Hypothalamus (tissue), 51 donors: ENCODE measurements around the gene TMCO6.
"Not testable (repeated sequence)": the region's sequence is repeated elsewhere in the genome, so short reads cannot be mapped to it uniquely, and the experiment has no call there.

Experiments
- DNase-seq, 51 donors: peaks; one replicate each; lab custom pipeline; 2025; lab: John Stamatoyannopoulos, UW

The TMCO6 gene

DNA sequence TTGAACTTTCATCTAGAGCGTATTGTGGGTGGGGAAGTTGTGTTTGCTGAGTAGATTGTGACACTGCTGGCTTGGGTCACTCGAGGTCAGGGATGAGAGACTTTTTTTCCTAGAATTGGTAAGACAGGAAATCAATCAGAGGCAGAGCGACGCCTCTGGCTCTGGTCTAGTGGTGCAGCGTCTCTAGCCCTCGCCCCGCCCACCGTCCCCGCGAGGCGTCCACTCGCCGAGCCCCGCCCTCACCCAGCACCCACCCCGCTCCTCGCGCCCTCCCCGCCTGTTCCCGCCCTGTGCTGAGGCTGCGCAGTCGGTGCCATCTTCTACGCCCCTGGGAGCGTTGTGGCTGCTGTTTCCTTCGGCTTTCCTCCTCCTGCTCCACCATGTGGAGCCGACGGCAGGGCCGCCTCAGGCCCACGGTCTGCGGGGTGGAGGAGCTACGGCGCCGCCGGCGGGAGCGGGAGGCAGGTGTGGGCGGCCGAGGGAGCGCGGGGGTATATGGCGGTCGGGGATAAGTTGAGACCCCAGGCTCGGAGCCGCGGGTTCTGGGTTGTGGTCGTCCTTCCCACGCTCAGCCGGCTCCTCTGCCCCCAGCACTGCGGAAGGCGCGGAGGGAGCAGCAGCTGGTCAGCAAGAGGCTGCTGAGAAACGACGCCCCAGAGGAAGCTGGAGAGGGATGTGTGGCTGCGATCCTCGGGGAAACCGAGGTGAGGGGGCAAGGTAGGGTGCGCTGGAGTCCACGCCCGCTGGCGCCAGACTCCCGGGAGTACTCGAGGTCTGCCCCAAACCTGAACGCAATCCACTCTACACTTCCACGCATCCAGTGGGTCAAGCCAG lies at the start of gene TMCO6:
Gene TMCO6, plus strand, starts transcription at position 304 of the 834 bp plus-strand sequence. Its CDS starts 77 bp downstream, at position 381.
- peak; percentile 39 to 98 (median 94) for DNase-seq

DNA sequence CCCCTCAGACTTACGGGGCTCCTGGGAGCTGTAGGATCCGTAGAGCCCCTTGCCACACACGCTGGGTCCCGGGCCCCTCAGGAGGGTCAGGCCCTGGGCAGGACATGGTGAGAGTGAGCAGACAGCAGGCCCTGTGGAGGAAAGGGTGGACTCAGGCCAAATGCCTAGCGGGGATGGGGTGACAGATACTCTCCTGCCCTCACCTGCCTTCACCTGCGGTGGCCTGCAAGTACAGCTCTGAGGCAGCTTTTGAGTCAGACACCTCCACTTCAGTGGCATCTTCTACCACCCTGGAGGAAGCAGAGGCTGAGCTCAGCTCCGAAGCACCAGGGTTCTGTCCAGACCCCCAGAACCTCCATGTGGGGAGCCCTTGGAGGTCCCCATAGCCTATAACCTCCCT lies 48.4 kb upstream of the TMCO6 start:
- DNase-seq = no peak

DNA sequence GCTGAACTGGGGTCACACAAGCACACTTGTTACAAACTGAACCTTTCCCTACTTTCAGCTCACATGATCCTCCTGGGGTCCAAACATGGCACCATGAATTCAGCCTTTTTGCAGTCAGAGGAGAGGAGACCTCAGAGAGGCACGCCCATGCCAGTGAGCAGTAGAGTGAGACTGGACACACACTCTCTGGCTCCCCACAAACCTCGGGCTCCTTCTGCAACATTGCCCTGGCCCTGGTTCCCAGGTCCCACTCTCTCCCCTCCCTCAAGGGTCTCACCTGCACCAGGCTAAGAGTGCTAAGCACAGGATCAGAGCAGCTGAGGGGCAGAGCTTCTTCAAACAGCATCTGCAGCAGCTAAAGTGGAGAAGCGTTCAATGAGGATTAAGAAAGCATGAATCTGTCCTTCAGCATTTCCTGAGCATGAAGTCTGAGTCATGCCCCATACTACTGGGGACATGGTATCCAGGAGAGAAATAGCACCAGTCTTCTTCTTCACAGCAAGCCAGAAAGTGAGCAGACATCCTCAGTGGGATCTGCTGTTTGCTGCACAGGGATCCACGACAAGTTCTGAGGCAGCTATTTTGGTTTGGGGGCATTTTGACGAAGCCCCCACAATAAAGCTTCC lies 47.4 kb upstream of the TMCO6 start:
- DNase-seq = no peak

DNA sequence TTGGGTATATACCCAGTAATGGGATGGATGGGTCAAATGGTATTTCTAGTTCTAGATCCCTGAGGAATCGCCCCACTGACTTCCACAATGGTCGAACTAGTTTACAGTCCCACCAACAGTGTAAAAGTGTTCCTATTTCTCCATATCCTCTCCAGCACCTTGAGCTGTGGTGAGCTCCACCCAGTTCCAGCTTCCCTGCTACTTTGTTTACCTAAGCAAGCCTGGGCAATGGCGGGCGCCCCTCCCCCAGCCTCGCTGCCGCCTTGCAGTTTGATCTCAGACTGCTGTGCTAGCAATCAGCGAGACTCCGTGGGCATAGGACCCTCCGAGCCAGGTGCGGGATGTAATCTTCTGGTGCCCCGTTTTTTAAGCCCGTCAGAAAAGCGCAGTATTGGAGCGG lies 46.2 kb upstream of the TMCO6 start:
- not testable (repeated sequence) for DNase-seq

DNA sequence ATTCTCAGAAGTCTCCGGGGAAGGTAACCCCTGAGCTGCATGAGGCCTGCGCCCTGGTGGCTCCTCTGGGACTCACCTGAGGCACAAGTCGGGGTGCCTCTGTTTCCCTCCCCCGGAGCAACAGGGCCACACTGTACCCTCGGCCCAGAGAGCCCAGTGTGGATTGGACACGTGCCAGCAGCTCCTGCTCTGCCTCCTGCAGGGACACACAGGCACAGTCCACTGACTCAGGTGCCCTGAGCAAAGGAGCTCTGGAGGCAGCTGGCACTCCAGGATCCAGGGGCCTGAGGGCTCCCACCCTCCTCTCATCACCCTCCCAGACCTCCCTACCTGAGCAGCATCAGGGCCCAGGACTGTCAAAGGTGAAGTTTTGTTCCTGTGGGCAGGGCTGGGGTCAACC lies 45.1 kb upstream of the TMCO6 start:
- no peak for DNase-seq

DNA sequence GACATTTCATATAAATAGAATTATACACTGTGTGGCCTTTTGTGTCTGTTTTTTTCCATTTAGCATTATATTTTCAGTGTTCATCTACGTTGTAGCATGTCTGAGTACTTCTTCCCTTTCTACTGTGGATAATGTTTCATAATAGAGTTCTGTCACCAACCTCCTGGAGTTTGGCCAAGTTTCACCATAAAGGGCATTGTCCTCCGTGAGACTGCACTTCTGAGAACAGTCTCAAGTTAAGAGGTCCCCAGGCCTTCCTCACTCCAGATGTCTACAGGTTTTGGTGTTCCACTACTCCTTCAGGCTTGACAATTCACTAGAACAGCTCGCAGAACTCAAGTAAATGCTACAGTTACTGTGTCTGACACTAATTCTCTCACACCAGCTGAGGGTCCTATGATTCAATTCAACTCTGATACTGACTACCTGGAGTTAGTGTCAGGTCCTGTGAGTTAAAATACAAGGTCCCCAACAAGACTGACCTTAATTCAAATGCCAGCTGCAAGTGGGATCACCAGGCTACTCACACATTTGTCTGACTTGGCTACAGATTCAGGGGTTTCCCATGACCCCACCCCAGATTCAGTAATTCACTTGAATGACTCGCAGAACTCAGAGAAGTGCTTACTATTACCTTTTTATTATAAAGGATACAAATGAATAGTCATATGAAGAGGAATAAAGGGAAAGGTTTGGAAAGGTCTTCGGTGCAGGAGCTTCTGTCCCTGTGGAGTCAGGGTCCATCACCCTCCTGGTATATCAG lies 43.5 kb upstream of the TMCO6 start:
- DNase-seq = peak in 7 of 51 donors; percentile 9 to 38 (median 29)

DNA sequence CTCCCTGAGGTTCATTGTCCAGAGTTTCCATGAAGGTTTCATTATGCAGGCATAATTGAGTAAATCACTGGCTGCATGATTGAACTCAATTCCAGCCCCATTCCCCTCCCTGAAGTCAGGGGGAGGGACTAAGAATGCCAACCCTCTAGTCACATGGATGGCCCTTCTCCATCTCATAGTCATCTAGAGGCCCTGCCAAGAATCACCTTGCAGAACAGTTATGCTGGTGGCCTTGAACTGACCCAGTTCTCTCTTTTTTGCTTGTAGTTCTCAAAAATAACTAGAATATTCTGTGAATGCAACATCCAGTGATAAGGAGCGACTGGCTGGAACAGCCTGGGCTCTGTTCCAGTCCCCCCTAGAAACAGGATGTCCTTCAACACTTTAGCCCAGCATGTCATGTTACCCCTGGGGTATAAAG lies 42.9 kb upstream of the TMCO6 start:
- DNase-seq = peak in 3 of 51 donors; percentile 14 to 30 (median 20)

DNA sequence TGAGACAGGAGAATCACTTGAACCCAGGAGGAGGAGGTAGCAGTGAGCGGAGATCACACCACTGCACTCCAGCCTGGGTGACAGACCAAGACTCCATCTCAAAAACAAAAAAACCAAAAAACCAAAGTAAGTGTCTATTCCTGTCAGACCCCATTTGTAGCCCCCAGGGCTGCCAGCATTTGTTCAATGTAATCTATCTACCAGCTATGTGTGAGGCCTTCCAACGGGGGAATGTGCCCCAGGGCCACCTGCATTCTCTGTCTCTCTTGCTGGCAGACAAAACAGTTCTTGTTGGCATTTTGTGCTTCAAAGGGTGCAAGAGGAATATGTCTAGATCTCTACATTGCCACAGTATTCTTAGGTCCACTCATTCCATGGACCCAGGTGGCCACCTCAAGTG lies 40.4 kb upstream of the TMCO6 start:
- DNase-seq = no peak

DNA sequence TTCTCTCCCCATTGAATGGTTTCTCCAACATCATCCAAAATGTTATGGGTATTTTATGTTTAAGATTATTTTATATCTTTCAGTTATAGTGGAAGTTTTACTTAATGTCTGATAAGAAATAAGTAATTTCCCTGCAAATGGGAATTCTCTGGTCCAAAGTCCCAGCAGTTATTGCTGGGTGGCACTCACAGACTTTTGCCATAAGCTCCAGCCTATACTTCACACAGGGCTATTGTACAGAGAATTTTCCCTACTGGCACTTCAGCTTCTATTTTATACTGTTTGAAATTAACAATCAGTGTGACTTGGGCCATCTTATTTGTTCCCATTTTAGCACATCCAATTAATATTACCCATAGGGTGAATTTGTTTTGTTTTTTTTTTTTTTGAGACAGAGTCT lies 39.2 kb upstream of the TMCO6 start:
- DNase-seq = no peak

DNA sequence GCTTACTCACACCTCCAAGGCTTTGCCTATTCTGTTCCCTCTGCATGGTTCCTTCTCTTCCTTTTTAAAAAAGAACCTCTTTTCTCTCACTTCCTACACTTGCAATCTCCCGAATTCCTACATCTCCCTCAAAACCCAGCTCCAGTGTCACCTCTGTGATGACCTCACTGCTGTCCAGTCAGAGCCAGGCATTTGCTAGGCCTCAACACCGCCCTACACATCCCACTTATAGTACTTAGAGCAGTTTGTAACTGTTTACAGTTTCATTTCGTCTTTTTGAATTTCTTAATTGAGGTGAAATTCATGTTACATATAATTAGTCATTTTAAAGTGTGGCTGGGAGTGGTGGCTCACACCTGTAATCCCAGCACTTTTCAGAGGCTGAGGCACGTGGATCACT lies 37.1 kb upstream of the TMCO6 start:
- DNase-seq = no peak

DNA sequence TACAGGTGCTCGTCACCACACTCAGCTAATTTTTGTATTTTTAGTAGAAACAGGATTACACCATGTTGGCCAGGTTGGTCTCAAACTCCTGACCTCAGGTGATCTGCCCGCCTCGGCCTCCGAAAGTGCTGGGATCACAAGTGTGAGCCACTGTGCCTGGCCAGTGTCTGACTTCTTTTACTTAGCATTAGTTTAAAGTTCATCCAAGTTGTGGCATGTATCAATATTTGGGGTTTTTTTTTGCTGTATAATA lies 35.9 kb upstream of the TMCO6 start:
- DNase-seq = not testable (repeated sequence)

DNA sequence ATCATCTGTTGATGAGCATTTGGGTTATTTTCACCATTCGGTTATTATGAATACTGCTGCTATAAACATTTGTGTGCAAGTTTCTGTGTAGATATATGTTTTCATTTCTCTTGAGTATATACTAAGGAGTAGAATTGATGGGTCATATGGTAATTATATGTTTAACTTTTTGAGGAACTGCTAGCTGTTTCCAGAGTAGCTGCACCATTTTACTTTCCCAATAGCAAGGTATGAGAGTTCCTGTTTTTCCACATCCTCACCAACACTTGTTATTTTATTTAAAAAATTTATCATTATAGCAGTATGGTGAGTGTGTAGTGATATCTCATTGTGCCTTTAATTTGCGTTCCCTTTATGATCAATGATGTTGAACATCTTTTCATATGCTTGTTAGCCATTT lies 35.5 kb upstream of the TMCO6 start:
- no peak for DNase-seq

DNA sequence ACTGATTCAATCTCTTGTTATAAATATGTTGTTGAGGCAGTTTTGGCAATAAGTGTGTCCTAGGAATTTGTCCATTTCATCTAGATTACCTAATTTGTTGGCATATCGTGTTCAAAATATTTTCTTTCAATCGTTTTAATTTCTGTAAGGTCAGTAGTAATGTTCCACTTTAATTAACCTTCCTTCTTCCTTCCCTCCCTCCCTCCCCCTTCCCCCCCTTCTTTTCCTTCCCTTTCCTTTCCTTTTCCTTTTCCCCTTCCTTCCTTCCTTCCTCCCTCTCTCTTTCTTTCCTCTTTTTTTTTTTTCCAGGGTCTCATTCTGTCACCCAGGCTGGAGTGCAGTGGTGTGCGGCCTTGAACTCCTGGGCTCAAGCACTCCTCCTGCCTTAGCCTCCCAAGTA lies 33.4 kb upstream of the TMCO6 start:
- no peak for DNase-seq

DNA sequence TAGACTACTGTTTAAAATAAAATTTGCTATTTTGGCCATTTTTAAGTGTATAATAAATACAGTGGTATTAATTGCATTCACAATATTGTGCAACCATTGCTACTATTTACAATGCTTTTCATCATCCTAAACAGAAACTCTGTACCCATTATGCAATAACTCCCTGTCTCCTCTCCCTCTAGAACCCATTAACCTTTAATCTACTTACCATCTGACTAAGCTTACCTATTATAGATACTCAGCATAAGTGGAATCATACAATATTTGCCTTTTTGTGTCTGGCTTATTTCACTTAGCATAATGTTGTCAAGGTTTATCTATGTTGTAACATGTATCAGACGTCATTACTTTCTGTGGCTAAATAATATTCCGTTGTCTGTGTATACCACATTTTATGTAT lies 32.2 kb upstream of the TMCO6 start:
- no peak for DNase-seq

DNA sequence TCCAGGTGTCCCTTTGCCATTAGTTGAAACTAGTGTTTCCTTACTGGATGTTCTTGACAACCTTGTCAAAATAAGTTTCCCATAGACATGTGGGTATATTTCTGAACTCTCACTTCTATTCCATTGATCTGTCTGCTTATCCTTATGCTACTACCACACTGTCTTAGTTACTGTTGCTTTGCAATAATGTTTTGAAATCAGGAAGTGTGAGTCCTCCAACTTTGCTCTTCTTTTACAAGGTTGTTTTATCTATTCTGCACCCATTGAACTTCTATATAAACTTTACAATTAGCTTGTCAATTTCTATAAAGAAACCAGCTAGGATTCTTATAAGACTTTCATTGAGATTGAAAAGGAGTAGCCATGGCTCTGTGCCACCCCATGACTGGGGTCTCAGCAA lies 30.5 kb upstream of the TMCO6 start:
- DNase-seq = no peak

DNA sequence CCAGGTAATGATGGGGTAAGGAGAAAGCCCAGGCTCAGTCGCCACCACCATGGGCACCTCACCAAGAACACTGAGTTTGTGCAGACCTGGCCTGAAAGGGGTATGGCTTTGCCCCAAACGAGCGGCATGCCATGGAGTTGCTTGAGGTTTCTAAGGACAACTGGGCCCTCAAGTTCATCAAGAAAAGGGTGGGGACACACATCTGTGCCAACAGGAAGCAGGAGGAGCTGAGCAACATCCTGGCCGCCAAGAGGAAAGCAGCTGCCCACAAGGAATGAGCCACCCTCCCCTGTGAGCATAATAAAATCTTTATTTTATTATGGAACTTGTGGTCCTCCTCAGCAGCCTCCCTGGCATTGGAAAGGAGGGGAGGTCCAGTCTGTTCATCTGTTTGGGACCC lies 30.1 kb upstream of the TMCO6 start:
- peak in 4 of 51 donors; percentile 11 to 48 (median 23) for DNase-seq

DNA sequence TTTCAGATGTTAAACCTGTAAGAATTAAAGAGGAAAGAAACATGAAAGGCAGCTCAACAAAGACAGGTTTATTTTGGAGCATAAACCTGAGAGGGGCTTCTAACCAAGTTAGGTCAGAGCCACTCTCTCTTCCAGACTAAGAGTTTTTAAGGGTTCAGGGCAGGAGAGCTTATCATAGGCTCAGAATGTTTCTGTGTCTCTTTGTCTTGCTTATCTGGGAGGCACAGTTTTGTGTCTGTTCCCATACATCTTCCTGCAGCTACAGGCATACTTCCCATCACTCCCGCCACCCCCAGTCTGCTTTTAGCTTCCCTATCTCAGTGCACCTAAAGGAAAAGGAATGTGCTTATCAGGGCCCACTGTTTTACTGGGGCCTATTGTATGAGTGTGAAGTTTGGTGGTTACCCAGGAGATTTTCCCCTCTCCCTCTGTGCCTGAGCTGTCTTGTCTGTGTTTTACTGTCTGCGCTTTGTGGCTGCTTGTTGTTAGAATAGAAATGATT lies 28.2 kb upstream of the TMCO6 start:
- DNase-seq = no peak

DNA sequence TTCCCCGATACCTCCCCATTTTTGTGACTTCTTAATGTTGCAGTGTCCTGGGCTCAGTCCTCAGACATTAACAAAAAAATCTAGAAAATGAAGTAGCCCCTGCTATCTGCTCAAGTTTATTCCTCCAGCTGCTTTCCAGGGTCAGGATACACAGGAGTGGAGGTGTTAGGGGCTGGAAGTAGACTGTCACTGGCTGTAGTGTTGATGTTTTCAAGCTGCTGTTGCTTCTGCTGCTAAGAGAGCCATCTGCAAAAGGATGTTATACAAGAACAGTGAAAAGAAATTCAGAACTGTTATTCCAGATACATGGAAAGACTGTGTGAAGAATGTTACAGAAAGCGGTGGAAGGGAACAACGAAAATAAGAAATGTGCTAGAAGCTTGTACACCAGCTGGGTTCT lies 16.9 kb upstream of the TMCO6 start:
- DNase-seq = no peak

DNA sequence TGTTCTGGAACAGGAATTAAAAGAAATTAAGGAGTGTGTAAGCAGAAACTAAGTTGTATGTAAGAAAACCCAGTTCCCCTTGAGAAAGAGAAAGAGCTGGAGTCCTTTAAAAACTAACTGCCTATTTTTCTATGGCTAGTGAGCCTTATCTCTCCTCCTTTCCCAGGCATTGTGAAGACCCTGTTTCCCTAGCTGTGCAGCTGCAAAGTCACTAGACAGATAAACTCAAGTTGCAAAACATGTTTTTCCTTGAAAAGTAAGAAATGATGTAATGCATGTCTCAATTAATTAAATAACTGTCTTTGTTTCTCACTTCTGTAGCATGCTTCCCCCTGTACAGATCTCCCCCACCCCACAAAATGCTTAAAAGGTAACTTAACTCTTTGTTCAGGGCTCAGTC lies 16.2 kb upstream of the TMCO6 start:
- DNase-seq = not testable (repeated sequence)

DNA sequence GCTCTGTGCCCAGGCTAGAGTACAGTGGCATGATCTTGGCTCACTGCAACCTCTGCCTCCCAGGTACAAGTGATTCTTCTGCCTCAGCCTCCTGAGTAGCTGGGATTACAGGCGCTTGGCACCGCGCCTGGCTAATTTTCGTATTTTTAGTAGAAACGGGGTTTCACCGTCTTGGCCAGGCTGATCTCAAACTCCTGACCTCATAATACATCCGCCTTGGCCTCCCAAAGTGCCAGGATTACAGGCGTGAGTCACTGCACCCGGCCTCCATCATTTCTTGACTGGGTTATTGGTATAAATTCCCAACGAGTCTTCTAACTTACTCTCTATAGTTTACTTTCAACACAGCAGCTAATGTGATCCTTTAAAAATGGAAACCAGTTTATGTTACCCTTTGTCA lies 14.4 kb upstream of the TMCO6 start:
- not testable (repeated sequence) for DNase-seq

DNA sequence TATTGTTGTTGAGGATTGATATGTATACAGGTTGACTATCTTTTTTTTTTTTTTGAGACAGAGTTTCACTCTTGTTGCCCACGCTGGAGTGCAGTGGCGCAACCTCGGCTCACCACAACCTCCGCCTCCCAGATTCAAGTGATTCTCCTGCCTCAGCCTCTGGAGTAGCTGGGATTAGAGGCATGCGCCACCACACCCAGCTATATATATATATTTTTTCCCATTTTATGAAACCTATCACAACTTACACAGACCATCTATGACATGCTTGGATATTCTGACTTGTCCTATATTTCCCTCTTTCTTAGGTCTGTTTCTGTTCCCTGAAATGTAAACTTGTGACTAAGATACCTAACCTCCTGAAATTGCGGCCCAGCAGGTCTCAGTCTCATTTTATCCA lies 11.3 kb upstream of the TMCO6 start:
- no peak for DNase-seq

DNA sequence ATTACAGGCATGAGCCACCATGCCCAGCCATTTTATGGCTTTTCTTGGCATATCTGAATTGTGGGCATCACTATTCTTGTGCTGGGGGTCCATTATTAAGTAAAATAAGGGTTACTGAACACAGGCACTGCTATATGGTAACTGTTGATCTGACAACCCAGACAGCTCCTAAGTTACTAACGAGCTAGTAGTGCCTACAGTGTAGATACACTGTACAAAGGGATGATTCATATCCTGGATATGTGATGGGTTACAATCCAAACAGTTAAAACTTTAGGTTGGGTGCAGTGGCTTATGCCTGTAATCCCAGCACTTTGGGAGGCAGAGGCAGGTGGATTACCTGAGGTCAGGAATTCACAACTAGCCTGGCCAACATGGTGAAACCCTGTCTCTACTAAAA lies 10.5 kb upstream of the TMCO6 start:
- no peak for DNase-seq
